ENCODE measurements around the gene CACNG6.

DNA sequence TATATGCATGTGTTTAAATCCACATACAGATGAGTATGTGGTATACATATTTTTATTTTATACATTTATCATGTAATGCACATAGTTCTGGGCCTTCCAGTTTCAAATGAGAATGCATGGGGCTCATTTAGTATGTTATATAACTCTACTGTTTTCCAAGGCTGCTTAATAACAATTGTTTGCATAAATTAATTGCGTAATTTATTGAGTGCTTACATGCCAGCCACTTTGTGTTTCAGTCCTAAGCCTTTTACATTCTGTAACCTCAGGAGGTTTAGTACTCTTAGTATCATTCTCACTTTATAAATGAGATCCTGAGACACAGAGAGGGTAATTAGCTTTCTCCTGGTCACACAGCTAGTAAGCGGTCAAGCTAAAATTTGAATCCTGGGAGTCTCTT lies 45.4 kb upstream of the CACNG6 start:
- TF ChIP-seq, protein P1, sequence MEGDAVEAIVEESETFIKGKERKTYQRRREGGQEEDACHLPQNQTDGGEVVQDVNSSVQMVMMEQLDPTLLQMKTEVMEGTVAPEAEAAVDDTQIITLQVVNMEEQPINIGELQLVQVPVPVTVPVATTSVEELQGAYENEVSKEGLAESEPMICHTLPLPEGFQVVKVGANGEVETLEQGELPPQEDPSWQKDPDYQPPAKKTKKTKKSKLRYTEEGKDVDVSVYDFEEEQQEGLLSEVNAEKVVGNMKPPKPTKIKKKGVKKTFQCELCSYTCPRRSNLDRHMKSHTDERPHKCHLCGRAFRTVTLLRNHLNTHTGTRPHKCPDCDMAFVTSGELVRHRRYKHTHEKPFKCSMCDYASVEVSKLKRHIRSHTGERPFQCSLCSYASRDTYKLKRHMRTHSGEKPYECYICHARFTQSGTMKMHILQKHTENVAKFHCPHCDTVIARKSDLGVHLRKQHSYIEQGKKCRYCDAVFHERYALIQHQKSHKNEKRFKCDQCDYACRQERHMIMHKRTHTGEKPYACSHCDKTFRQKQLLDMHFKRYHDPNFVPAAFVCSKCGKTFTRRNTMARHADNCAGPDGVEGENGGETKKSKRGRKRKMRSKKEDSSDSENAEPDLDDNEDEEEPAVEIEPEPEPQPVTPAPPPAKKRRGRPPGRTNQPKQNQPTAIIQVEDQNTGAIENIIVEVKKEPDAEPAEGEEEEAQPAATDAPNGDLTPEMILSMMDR (IDR thresholded peaks at IDR 0.05) = no peak
- no peak for TF ChIP-seq POLR2A (IDR thresholded peaks at IDR 0.05)
